ENCODE data around the gene ZNF823.

DNA sequence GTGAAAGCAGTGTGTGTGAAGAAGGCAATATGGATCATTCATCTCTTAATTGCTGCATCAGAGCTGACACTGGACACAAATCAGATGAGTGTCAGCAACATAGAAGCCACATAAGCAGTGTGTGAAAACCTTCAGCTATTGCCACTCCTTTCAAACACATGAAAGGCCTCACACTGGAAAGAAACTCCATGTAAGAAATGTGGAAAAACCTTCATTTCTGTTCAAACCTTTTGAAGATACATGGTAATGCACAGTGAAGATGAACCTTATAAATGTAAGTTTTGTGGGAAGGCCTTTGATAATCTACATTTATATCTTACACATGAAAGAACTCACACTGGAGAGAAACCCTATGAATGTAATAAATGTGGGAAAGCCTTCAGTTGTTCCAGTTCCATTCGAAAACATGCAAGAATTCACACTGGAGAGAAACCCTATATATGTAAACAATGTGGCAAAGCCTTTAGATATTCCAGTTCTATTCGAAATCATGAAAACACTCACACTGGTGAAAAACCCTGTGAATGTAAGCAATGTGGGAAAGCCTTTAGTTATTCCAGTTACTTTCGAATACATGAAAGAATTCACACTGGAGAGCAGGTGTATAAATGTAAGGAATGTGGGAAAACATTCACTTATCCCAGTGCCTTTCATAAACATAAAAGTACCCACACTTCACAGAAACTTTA is 53.6 kb downstream of the ZNF823 start:
- TF ChIP-seq BMI1 (IDR thresholded peaks at IDR 0.05; ENCODE audit: low read length) = no peak
- TF ChIP-seq RFX5 (IDR thresholded peaks at IDR 0.05; ENCODE audit: low read depth, low read length) = no peak
- TF ChIP-seq, protein P1, sequence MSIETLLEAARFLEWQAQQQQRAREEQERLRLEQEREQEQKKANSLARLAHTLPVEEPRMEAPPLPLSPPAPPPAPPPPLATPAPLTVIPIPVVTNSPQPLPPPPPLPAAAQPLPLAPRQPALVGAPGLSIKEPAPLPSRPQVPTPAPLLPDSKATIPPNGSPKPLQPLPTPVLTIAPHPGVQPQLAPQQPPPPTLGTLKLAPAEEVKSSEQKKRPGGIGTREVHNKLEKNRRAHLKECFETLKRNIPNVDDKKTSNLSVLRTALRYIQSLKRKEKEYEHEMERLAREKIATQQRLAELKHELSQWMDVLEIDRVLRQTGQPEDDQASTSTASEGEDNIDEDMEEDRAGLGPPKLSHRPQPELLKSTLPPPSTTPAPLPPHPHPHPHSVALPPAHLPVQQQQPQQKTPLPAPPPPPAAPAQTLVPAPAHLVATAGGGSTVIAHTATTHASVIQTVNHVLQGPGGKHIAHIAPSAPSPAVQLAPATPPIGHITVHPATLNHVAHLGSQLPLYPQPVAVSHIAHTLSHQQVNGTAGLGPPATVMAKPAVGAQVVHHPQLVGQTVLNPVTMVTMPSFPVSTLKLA (conservative IDR thresholded peaks at IDR 0.05) = no peak
- TF ChIP-seq, protein P2, sequence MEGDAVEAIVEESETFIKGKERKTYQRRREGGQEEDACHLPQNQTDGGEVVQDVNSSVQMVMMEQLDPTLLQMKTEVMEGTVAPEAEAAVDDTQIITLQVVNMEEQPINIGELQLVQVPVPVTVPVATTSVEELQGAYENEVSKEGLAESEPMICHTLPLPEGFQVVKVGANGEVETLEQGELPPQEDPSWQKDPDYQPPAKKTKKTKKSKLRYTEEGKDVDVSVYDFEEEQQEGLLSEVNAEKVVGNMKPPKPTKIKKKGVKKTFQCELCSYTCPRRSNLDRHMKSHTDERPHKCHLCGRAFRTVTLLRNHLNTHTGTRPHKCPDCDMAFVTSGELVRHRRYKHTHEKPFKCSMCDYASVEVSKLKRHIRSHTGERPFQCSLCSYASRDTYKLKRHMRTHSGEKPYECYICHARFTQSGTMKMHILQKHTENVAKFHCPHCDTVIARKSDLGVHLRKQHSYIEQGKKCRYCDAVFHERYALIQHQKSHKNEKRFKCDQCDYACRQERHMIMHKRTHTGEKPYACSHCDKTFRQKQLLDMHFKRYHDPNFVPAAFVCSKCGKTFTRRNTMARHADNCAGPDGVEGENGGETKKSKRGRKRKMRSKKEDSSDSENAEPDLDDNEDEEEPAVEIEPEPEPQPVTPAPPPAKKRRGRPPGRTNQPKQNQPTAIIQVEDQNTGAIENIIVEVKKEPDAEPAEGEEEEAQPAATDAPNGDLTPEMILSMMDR (IDR thresholded peaks at IDR 0.05 in 2 of 3, conservative IDR thresholded peaks at IDR 0.05 in 1 of 3; ENCODE audit: insufficient read depth in 2 of 3, low read depth in 1 of 3, low read length in 3 of 3) = no peak
- TF ChIP-seq NR2C1 (IDR thresholded peaks at IDR 0.05) = no peak
- TF ChIP-seq NR2C1 (tag; IDR thresholded peaks at IDR 0.05) = no peak
- no peak for TF ChIP-seq ZNF224 (CRISPR knock-in tag; IDR thresholded peaks at IDR 0.05)

Measured in K562 (cell line).